Caco-2 (cell line): ENCODE data around the gene FAM193A. TPM values are rescaled to one million over a fixed set of nuclear protein-coding genes. Genes with fewer than 3 reads are reported as not detected.

Experiments used
- BruUV-seq: library from RNA; stranded (reverse); fragments of 400-500 nt; replicated peaks from 2 replicates; lab custom pipeline; 2021; lab: Mats Ljungman, UMichigan
- CTCF ChIA-PET: fragments of 300-600 bp; sonication (Branson Sonifier 250); formaldehyde crosslinking; loops from one replicate; lab custom pipeline; 2022; ENCODE audit warnings: antibody characterized with exemption; lab: Charles Lee
- POLR2A ChIA-PET: fragments of 300-600 bp; sonication (Branson Sonifier 250); formaldehyde crosslinking; loops from one replicate; lab custom pipeline; 2022; ENCODE audit warnings: antibody characterized with exemption; lab: Charles Lee
- DNase-seq, 2 experiments: peaks; one replicate each; pipeline versions ENCODE4 v3.0.0 to v3.0.0-alpha.2; 2020 to 2022
- H3K27me3 ChIP-seq: replicated peaks from 2 replicates; pipeline ENCODE4 v1.6.0; 2011; ENCODE audit warnings: low read length; ENCODE audit not compliant: control insufficient read depth, insufficient read depth
- H3K36me3 ChIP-seq: 2 replicates; pipeline ENCODE4 v1.5.1; 2011; ENCODE audit warnings: low read length; ENCODE audit not compliant: control insufficient read depth, insufficient read depth
- H3K4me1 ChIP-seq: fragments of 250-450 bp; sonication (Bioruptor Pico); 2 replicates; pipeline ENCODE4 v1.5.1; 2020; ENCODE audit warnings: mild to moderate bottlenecking
- H3K4me3 ChIP-seq: 2 replicates; pipeline ENCODE4 v1.5.1; 2011; ENCODE audit warnings: low read depth, mild to moderate bottlenecking, control low read depth, low read length
- H3K9me3 ChIP-seq: fragments of 250-450 bp; sonication (Bioruptor Pico); 2 replicates; pipeline ENCODE4 v1.5.1; 2020; ENCODE audit warnings: mild to moderate bottlenecking, moderate library complexity
- H3K27ac Mint-ChIP-seq: one replicate; pipeline ENCODE4 v1.8.0; 2022; ENCODE audit warnings: mixed read lengths; ENCODE audit not compliant: unreplicated experiment
- H3K27me3 Mint-ChIP-seq: one replicate; pipeline ENCODE4 v1.8.0; 2022; ENCODE audit warnings: mixed read lengths; ENCODE audit not compliant: insufficient read depth, unreplicated experiment
- H3K36me3 Mint-ChIP-seq: one replicate; pipeline ENCODE4 v1.8.0; 2022; ENCODE audit warnings: mild to moderate bottlenecking, mixed read lengths; ENCODE audit not compliant: insufficient read depth, unreplicated experiment
- H3K4me1 Mint-ChIP-seq: one replicate; pipeline ENCODE4 v1.8.0; 2022; ENCODE audit warnings: low read depth, mixed read lengths; ENCODE audit not compliant: unreplicated experiment
- H3K4me3 Mint-ChIP-seq: one replicate; pipeline ENCODE4 v1.8.0; 2022; ENCODE audit warnings: mild to moderate bottlenecking, moderate library complexity, mixed read lengths; ENCODE audit not compliant: unreplicated experiment
- H3K9me3 Mint-ChIP-seq: one replicate; pipeline ENCODE4 v1.8.0; 2022; ENCODE audit warnings: mixed read lengths; ENCODE audit not compliant: unreplicated experiment
- CTCF ChIP-seq, 2 experiments: fragments of 200-600 bp in 1 of 2; IDR thresholded peaks; 1 replicate in 1 of 2; 2 replicates in 1 of 2; pipeline versions ENCODE4 v1.5.1 to v1.8.0; 2011 to 2022; ENCODE audit warnings: antibody characterized with exemption in 1 of 2, control low read depth in 1 of 2, inconsistent platforms in 1 of 2, low read depth in 1 of 2, low read length in 1 of 2, mild to moderate bottlenecking in 1 of 2, moderate library complexity in 1 of 2; ENCODE audit not compliant: insufficient read depth in 1 of 2, severe bottlenecking in 1 of 2, unreplicated experiment in 1 of 2
- intact Hi-C: fragments of 100-400 bp; cut with micrococcal nuclease; formaldehyde crosslinking; loops from one replicate; pipeline ENCODE4 v1.10.0; 2022; ENCODE audit not compliant: unreplicated experiment
- total RNA-seq: library from RNA; stranded (reverse); gene quantifications from 2 replicates; pipeline ENCODE4 v1.2.3, GENCODE V29; 2022

FAM193A gene
- total RNA-seq, 1 experiment from 2014 or later = 28.7 TPM

GRCh38 chr4:2694691-2695090 lies 158.2 kb downstream of the FAM193A start:
- Mint-ChIP-seq H3K36me3 (peaks cover 88% of the 10 kb centered on the region), H3K27ac (no peak overlapping the region), H3K4me3 (no peak overlapping the region), H3K27me3 (no peaks in the 10 kb centered on the region), H3K9me3 (no peaks in the 10 kb centered on the region), H3K4me1 (no peaks in the 10 kb centered on the region)
- H3K27me3 ChIP-seq = no peaks in the 10 kb centered on the region
- peaks cover 3% of the 10 kb centered on the region for H3K36me3 ChIP-seq
- no peak for TF ChIP-seq CTCF (IDR thresholded peaks at IDR 0.05; ENCODE audit: insufficient read depth in 1 of 2, low read depth in 1 of 2, low read length in 1 of 2, severe bottlenecking in 1 of 2, unreplicated experiment in 1 of 2)
- no peak overlapping the region for H3K4me3 ChIP-seq
- intact Hi-C loops = no loop called here
- POLR2A ChIA-PET = no interaction called here
- no peak for DNase-seq
- no peaks in the 10 kb centered on the region for H3K9me3 ChIP-seq
- CTCF ChIA-PET = no interaction called here
- H3K4me1 ChIP-seq = no peaks in the 10 kb centered on the region
- BruUV-seq = no TSS peak

- H3K36me3 Mint-ChIP-seq = peaks cover 87% of the 10 kb centered on the region
- no peak overlapping the region for H3K4me3 ChIP-seq
- H3K4me3 Mint-ChIP-seq = no peak overlapping the region
- H3K27ac Mint-ChIP-seq = no peak overlapping the region
- H3K27me3 ChIP-seq = no peaks in the 10 kb centered on the region
- H3K9me3 Mint-ChIP-seq = no peaks in the 10 kb centered on the region
- H3K27me3 Mint-ChIP-seq = no peaks in the 10 kb centered on the region
- no peak for TF ChIP-seq CTCF (IDR thresholded peaks at IDR 0.05; ENCODE audit: insufficient read depth in 1 of 2, low read depth in 1 of 2, low read length in 1 of 2, severe bottlenecking in 1 of 2, unreplicated experiment in 1 of 2)
- intact Hi-C loops = no loop called here
- H3K4me1 ChIP-seq = no peaks in the 10 kb centered on the region
- DNase-seq = no peak
- H3K4me1 Mint-ChIP-seq = no peaks in the 10 kb centered on the region
- ChIA-PET POLR2A (no interaction called here), CTCF (no interaction called here)
- no TSS peak for BruUV-seq
- H3K36me3 ChIP-seq = peaks cover 3% of the 10 kb centered on the region
- H3K9me3 ChIP-seq = no peaks in the 10 kb centered on the region
Observed at GRCh38 chr4:2695346-2696060, 159.1 kb downstream of the FAM193A start.

GRCh38 chr4:2696423-2696822 lies 160.0 kb downstream of the FAM193A start:
- no peak for DNase-seq
- Mint-ChIP-seq H3K9me3 (no peaks in the 10 kb centered on the region), H3K27ac (no peak overlapping the region), H3K36me3 (peaks cover 87% of the 10 kb centered on the region), H3K27me3 (no peaks in the 10 kb centered on the region), H3K4me3 (no peak overlapping the region), H3K4me1 (no peaks in the 10 kb centered on the region)
- no TSS peak for BruUV-seq
- TF ChIP-seq CTCF (IDR thresholded peaks at IDR 0.05; ENCODE audit: insufficient read depth in 1 of 2, low read depth in 1 of 2, low read length in 1 of 2, severe bottlenecking in 1 of 2, unreplicated experiment in 1 of 2) = no peak
- intact Hi-C loops = no loop called here
- CTCF ChIA-PET = no interaction called here
- Histone ChIP-seq H3K9me3 (no peaks in the 10 kb centered on the region), H3K4me1 (no peaks in the 10 kb centered on the region), H3K36me3 (peaks cover 3% of the 10 kb centered on the region), H3K27me3 (no peaks in the 10 kb centered on the region), H3K4me3 (no peak overlapping the region)
- POLR2A ChIA-PET = interaction anchor here (0.5 kb wide), 1 partner anchor 31 kb away, joined by 4 read pairs; no protein-coding TSS in a partner anchor
